ES-I3 (cell line): ENCODE data around the gene AK3.
"Not testable (repeated sequence)": the region's sequence is repeated elsewhere in the genome, so short reads cannot be mapped to it uniquely, and the experiment has no call there.

ENCODE experiments used
- H3K36me3 ChIP-seq: 2 replicates; pipeline ENCODE4 v1.6.1; 2013; ENCODE audit warnings: mild to moderate bottlenecking, low read length, control low read depth, moderate library complexity; ENCODE audit not compliant: insufficient read depth
- H3K4me1 ChIP-seq: 2 replicates; pipeline ENCODE4 v1.6.1; 2013; ENCODE audit warnings: mild to moderate bottlenecking, control low read depth, low read length; ENCODE audit not compliant: insufficient read depth
- H3K9ac ChIP-seq: 2 replicates; pipeline ENCODE4 v1.6.1; 2013; ENCODE audit warnings: low read depth, mild to moderate bottlenecking, low read length, moderate library complexity
- H3K9me3 ChIP-seq: 2 replicates; pipeline ENCODE4 v1.6.1; 2013; ENCODE audit warnings: mild to moderate bottlenecking, low read length, moderate library complexity; ENCODE audit not compliant: control insufficient read depth, insufficient read depth

AK3 gene

DNA sequence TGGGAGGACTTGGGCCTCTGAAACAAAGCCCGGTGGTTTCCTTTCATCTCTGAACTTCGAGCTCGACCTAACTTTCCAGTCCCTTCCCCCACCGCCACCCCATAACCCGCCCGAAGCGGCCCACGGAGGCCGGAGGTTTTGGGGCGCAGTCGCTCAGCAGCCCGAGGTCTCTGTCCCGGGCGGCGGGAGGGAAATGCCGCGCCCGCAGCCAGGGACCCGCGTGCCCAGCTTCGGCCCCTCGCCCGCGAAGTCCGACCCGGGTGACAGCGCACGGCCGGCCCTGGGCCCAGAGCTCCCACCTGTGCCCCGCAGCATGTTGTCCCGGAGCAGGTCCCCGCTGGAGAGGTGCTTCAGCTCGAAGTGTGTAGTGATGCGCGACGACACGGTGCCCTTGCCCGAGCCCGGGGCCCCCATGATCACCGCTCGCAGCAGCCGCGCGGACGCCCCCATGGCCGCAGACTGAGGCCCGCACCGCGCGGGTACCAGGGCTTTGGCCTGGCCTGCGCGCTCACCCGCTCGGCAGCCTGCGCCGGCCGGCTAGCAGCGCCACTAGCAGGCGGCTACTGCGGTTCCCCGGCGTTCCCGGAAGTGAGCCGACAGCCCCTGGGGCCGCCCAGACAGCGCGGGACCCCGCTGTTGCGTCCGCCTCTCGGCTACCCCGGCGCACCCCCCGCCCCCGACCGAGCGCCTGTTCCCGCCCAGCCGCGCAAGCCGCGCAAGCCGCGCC lies at the start of gene AK3:
Gene AK3, minus strand, starts transcription at position 565 of the 727 bp plus-strand sequence. Its CDS starts 115 bp downstream, at position 450.
- Histone ChIP-seq H3K9me3 (no peaks in the 10 kb centered on the region), H3K36me3 (no peaks in the 10 kb centered on the region), H3K9ac (peak within 1 kb of the TSS; percentile 87), H3K4me1 (peaks cover 11% of the 10 kb centered on the region)

DNA sequence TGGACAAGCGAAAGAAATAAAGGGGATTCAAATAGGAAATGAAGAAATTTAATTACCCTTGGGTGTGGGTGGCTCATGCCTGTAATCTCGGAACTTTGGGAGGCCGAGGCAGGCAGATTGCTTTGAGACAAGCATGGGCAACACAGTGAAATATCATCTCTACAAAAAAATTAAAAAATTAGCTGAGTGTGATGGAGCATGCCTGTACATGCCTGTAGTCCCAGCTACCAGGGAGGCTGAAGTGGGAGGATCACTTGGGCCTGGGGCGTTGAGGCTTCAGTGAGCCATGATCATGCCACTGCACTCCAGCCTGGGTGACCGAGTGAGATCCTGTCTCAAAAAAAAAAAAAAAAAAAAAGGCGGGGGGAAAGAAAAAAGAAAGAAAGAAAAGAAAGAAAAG lies 47.7 kb upstream of the AK3 start:
- H3K4me1 ChIP-seq: peaks cover 3% of the 10 kb centered on the region; the same call in 1 of the 2 replicates
- no peaks in the 10 kb centered on the region for H3K36me3 ChIP-seq
- H3K9ac ChIP-seq: no peak overlapping the region
- no peaks in the 10 kb centered on the region for H3K9me3 ChIP-seq

DNA sequence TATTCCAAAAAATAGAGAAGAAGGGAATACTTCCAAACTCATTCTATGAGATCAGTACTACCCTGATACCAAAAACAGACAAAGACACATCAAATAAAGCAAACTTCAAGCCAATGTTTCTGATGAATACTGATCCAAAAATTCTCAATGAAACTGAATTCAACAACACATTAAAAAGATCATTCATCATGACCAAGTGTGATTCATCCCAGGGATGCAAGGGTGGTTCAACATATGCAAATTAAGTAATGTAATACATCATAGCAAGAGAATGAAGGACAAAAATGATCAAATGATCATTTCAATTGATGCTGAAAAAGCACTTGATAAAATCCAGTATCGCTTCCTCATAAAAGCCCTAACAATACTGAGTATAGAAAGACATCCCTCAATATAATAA lies 46.9 kb upstream of the AK3 start:
- Histone ChIP-seq H3K36me3 (no peaks in the 10 kb centered on the region), H3K9me3 (no peaks in the 10 kb centered on the region), H3K9ac (no peak overlapping the region), H3K4me1 (peaks cover 3% of the 10 kb centered on the region; the same call in 1 of the 2 replicates)

DNA sequence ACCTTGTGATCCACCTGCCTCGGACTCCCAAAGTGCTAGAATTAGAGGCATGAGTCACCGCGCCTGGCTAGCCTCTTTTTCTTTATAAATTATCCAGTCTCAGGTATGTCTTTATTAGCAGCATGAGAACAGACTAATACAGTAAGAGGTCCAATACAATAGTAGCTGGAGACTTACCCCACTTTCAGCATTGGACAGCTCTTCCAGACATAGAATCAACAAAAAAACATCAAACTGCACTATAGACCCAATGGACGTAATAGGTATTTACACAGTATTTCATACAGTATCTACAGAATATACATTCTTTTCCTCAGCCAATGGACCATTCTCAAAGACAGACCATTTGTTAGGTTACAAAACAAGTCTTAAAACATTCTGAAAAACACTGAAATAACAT lies 45.6 kb upstream of the AK3 start:
- Histone ChIP-seq H3K36me3 (no peaks in the 10 kb centered on the region), H3K9ac (no peak overlapping the region), H3K9me3 (no peaks in the 10 kb centered on the region), H3K4me1 (peaks cover 3% of the 10 kb centered on the region; the same call in 1 of the 2 replicates)

DNA sequence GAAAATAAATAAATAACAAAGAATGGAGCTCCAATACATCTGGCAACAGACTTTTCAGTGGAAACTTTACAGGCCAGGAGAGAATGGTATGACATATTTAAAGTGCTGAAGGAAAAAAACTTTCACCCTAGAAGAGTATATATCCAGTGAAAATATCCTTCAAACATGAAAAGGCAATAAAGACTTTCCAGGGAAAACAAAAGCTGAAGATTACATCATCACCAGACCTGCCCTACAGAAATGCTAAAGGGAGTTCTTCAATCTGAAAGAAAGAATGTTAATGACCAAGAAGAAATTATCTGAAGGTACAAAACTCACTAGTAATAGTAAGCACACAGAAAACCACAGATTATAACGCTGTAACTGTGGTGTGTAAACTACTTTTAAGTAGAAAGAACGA lies 43.4 kb upstream of the AK3 start:
- no peak overlapping the region for H3K9ac ChIP-seq
- peaks cover 3% of the 10 kb centered on the region; the same call in 1 of the 2 replicates for H3K4me1 ChIP-seq
- H3K9me3 ChIP-seq: no peaks in the 10 kb centered on the region
- no peaks in the 10 kb centered on the region for H3K36me3 ChIP-seq

DNA sequence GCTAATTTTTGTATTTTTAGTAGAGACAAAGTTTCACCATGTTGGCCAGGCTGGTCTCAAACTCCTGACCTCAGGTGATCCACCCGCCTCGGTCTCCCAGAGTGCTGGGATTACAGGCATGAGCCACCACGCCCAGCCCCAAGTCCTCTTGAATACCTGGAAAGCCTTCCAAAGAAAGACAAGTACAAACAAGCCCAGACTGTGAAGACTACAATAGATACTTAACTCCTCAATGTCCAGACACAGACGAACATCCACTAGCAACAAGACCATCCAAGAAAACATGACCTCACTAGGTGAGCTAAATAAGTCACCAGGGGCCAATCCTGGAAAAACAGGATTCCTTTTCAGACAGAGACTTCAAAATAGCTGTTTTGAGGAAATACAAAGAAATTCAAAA lies 42.2 kb upstream of the AK3 start:
- H3K36me3 ChIP-seq, H3K9ac ChIP-seq, H3K4me1 ChIP-seq, H3K9me3 ChIP-seq: not testable (repeated sequence)

DNA sequence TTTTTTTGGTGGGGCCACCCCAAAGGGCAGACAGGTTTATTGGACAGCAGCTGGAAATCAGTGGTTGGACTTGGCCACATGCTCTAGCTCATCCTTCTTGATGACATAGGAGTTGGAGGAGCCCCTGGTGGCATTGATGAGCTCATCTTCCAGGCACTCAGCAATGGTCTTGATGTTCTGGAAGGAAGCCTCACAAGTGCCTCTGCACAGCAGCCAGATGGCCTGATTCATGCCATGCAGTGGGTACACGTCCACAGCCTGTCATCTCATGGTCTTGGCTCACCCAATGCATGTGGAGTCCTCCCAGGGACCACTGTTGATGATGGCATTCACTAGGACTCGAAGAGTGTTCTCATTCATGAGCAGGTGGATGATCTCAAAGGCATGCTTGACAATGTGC lies 40.4 kb upstream of the AK3 start:
- Histone ChIP-seq H3K4me1 (peaks cover 3% of the 10 kb centered on the region; the same call in 1 of the 2 replicates), H3K9me3 (no peaks in the 10 kb centered on the region), H3K36me3 (no peaks in the 10 kb centered on the region), H3K9ac (no peak overlapping the region)

DNA sequence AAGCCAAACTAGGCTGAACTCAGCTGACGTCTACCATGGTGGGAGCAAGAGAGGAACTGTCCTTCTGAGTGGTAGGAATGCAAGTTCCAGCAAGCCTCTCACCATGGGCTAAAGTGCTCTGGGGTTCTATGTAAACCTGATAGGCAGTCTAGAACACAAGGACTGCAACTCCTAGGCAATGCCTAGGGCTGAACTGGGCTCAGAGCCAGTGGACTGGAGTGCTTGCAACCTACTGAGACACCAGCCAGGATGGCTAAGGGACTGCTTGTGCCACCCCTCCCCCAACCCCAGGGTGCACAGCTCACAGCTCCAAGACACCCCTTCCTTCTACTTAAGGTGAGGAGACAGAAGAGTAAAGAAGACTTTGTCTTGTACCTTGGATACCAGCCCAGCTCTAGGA lies 39.6 kb upstream of the AK3 start:
- no peaks in the 10 kb centered on the region for H3K36me3 ChIP-seq
- no peaks in the 10 kb centered on the region for H3K9me3 ChIP-seq
- H3K9ac ChIP-seq: no peak overlapping the region
- peaks cover 3% of the 10 kb centered on the region; the same call in 1 of the 2 replicates for H3K4me1 ChIP-seq

DNA sequence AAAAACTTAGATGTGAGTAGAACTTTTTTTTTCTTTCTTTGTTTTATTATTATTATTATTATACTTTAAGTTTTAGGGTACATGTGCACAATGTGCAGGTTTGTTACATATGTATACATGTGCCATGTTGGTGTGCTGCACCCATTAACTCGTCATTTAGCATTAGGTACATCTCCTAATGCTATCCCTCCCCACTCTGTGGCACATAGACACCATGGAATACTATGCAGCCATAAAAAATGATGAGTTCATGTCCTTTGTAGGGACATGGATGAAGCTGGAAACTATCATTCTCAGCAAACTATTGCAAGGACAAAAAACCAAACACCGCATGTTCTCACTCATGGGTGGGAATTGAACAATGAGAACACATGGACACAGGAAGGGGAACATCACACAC lies 34.0 kb upstream of the AK3 start:
- not testable (repeated sequence) for H3K9me3 ChIP-seq, H3K4me1 ChIP-seq, H3K36me3 ChIP-seq, H3K9ac ChIP-seq

DNA sequence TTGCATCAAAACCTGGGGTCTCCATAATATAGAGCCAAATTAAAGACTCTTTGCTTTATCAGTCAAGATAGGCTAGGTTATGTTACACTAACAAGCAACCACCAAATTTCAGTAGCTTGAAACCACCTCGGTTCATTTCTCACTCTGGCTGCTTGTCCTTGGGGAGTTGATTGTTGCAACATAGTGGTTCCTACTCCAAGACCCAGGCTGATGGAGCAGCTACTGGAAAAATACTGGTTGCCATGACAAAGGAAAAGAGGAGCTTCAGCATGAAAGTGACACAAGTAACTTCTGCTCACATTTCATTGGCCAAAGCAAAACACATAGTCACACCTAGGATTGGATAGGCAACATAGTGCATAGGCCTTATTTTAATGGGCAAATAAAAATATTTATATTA lies 33.2 kb upstream of the AK3 start:
- H3K36me3 ChIP-seq: no peaks in the 10 kb centered on the region
- H3K9me3 ChIP-seq: no peaks in the 10 kb centered on the region
- no peaks in the 10 kb centered on the region for H3K4me1 ChIP-seq
- no peak overlapping the region for H3K9ac ChIP-seq

DNA sequence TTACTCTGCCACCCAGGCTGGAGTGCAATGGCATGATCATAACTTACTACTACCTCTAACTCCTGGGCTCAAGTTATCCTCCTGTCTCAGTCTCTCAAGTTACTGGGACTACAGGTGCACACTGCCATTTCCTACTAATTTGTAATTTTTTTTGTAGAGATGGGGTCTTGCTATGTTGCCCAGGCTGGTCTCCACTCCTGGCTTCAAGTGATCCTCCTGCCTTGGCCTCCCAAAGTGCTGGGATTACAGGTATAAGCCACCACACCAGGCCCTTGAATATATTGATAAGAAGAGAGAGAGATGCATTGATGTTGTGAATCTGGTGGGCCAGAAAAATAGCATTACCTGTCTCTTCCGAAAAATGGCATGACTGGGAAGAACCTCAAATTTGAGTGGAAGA lies 30.8 kb upstream of the AK3 start:
- H3K36me3 ChIP-seq: no peaks in the 10 kb centered on the region
- no peaks in the 10 kb centered on the region for H3K9me3 ChIP-seq
- H3K4me1 ChIP-seq: no peaks in the 10 kb centered on the region
- H3K9ac ChIP-seq: no peak overlapping the region

DNA sequence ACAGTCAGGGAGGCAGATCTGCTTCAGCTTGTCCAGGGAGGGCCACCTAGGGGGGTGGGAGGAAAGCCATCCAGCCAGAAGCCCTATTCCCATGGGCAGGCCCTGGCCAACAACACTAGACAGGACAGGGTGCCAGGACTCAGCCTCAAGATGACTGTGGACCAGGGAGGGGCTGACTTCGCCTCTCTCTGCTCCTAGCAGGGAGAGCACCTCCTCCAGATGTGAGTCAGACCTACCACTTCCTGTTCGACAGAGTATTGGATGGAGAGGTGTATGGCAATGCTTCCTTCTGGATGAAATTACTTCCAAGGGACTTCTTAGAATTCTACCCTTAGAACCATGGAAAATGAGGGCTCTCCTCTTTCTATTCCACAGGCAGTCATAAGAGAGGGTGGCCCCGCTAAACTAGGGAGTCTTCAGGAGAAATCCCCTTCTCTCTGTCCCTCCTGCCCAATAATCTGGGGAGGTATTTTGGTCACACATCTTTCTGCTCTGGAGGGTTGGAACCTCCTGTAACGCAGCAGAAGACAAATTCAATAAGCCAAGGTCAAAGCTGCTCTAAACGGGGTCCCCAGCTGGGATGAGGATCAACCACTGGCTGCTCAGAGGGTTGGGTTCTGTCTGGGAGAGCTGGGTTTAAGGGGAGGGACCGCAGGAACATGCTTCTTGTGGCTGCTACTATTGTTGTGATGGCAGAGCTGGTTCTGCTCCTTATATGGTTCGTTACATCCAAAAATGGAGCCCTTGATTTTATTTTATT lies 28.5 kb upstream of the AK3 start:
- no peaks in the 10 kb centered on the region for H3K4me1 ChIP-seq
- no peaks in the 10 kb centered on the region for H3K36me3 ChIP-seq
- no peak overlapping the region for H3K9ac ChIP-seq
- no peaks in the 10 kb centered on the region for H3K9me3 ChIP-seq

DNA sequence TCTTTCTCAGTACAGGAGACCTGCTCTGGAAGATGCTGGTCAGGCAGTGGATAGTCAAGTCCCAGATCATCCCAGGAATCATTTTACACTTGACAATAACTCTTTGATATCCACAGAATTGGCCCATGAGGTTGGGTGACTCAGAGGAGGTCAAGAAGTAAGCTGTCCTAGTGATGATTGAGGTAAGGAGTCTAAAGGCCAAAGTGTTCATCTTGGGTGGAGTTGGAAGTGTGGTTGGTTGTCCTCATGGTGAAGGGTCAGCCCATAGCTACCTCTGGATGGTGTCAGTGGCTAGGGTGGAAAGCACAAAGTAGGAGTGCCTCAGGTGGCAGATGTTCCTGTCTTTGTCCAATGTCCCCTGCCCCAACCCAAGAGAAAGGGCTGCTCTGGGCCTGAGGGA lies 27.7 kb upstream of the AK3 start:
- Histone ChIP-seq H3K9ac (no peak overlapping the region), H3K36me3 (no peaks in the 10 kb centered on the region), H3K9me3 (no peaks in the 10 kb centered on the region)

DNA sequence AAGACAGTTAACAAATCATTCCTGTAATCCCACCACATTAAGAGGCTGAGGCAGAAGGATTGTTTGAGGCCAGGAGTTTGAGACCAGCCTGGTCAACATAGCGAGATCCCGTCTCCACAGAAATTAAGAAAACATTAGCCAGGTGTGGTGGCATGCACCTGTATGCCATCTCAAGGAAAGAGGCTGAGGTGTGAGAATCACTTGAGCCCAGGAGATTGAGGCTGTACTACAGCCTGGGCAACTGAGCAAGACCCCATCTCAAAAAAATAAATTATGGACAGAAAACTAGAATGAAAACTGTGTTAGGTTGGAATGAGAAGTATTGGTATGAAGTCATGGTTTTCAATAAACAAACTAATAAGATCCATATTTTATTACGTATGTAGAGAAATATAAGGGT lies 23.0 kb upstream of the AK3 start:
- H3K9me3 ChIP-seq: no peaks in the 10 kb centered on the region
- no peaks in the 10 kb centered on the region for H3K4me1 ChIP-seq
- no peak overlapping the region for H3K9ac ChIP-seq
- H3K36me3 ChIP-seq: no peaks in the 10 kb centered on the region

More for the DNA sequence above, 27.7 kb upstream of the AK3 start:
- no peaks in the 10 kb centered on the region for H3K4me1 ChIP-seq
